KBM-7 (cell line): ENCODE results near the gene UGT1A10.
"Not testable (repeated sequence)": the region's sequence is repeated elsewhere in the genome, so short reads cannot be mapped to it uniquely, and the experiment has no call there.

Experiments
- DNase-seq: peaks from one replicate; pipeline ENCODE4 v3.0.0-alpha.2; 2015
- in situ Hi-C: fragments of 300-500 bp; cut with MboI; formaldehyde crosslinking; loops from 2 replicates; pipeline ENCODE4 v1.14.3; 2020; ENCODE audit warnings: low sequenced_read_pairs, low pct_unique_long_range_greater_than_20kb, mixed read lengths

UGT1A10 gene

DNA sequence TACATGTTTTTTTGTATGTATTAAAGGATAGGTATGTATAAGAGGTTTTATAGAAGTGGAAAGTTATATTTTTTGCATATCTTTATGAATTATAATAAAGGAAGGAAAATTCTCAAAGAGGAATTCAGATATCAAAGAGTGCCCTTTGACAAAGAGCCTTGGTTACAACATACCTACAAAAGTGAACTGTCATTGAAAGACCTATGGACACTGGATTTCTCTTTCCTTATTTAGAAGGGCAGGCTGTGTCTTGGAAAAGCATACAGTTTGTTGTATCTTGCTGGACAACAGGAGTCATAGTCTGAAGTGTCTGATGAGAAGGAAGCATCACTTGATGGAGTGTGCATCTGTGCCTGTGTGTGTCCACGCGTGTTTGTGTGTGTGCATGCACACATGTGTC lies 15.2 kb downstream of the UGT1A10 start:
- in situ Hi-C loops = no loop called here
- DNase-seq = no peak

DNA sequence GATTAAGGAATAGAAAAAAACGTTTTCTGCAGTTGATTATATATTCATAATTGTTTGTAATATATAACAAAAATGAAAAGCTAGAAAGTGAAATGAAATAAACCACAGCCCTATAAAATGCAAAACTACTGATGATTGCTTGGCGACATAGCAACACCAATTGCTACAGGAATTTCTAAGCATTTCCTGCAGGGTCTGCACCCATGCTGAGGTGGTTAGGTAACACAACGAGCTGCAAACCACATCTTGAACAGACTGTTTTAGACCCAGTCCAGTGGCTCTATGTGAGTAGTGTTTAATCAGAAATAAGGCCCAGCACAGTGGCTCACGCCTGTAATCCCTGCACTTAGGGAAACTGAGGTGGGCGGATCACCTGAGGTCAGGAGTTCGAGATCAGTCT lies 18.3 kb downstream of the UGT1A10 start:
- in situ Hi-C loops = no loop called here
- no peak for DNase-seq

DNA sequence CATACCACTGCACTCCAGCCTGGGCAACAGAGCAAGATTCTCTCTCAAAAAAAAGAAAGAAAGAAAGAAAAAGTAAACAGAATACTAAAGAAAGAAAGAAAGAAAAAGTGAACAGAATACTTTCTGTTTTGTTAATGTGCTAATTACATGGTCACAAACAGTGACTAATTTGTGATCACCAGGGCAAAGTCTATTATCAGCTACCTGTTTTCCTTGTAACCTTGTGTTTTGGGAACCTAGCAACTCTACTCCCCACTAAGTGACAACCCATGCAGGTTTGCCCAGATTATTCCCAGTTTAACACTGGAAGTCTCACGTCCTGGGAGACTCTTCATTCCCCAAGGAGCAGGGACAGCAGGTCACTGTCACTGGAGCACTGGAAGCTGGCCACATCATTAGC lies 18.8 kb downstream of the UGT1A10 start:
- in situ Hi-C loops = no loop called here

DNA sequence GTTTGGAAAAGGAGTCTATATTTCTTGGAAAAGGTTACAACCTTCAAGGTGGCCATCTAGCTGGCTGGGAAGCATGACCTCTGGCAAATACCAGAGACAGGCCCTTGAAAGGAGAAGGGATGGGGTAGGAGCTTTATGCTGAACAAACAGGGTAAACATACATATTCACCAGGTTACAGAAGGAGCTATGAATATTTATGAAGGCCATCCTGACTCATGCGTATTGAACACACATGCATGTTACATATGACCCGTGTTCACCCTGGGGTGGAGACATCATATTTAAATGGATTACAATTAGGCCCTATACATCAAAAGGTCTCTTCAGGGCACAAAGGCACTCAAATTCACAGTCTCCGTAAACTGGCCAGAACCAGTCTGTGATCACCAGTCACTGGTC lies 19.7 kb downstream of the UGT1A10 start:
- DNase-seq, in situ Hi-C loops: not testable (repeated sequence)

More for the DNA sequence above, 18.8 kb downstream of the UGT1A10 start:
- no peak for DNase-seq

DNA sequence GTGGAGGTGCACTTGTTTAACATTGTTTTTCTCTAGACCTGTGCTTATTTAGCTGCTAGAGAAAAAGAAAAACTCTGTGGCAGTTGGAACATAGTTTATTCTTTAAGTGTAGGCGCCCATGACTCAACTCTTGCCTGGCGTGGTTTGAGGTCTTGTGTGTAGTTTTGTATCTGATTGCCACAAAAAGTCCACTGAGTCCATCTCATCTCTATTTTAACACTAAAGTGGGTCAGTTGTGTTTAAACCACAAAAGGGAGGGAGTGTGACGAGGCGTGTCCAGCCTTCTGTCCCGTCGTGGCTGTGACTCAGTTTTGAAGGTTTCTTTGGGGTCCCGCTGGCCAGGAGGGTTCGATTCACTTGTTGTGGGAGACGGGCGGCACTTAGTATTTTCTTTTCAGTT lies 20.2 kb downstream of the UGT1A10 start:
- in situ Hi-C loops = no loop called here

DNA sequence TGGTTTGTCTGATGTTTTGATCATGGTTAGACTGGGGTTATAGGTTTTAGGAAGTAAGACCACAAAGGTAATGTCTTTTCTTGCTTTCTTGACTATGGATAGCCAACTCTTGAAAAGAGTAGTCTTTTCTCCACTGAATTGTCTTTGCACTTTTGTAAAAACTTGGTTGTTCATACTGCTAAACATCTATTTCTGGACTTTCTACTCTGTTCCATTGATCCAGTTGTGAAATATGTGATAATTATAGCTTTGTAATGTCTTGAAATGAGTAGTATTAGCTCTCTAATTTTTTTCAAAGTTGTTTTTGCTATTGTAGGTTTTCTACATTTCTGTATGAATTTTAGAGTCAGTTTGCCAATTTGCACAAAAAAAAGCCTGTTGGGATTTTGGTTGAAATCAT lies 22.4 kb downstream of the UGT1A10 start:
- in situ Hi-C loops = no loop called here
- no peak for DNase-seq

More for the DNA sequence above, 20.2 kb downstream of the UGT1A10 start:
- DNase-seq = no peak

DNA sequence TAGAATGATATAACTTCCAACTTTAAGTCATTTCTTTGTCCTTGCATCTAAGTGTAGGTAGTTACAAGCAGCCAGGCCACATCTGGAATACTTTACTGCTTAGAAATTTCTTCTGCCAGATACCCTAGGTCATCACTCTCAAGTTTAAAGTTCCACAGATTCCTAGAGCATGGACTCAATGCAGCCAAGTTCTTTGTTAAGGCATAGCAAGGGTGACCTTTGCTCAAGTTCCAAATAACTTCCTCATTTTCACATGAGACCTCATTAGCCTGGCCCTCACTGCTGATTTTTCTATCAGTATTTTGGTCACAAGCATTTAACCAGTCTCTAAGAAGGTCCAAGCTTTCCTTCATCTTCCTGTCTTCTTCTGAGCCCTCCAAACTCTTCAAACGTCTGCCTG lies 27.7 kb downstream of the UGT1A10 start:
- in situ Hi-C loops = no loop called here

DNA sequence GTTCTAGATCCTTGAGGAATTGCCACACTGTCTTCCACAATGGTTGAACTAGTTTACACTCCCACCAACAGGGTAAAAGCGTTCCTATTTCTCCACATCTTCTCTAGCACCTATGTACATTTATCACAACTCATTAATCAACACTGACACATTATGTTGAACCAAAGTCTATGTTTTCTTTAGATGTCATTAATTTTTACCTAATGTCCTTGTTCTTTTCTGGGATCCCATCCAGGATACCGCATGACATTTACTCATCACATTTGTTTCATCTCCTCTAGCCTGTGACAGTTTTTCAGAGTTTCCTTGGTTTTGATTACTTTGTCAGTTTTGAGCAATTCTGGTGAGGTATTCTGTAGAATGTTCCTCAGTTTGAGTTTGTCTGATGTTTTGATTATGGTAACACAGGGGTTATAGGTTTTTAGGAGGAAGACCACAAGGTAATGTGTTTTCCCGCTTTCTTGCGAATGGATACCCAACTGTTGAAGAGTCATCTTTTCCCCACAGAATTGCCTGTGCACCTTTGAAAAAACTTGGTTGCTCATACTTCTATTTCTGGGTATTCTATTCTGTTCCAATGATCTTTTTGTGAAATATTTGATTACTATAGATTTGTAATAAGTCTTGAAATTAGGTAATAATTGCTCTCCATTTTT lies 32.5 kb downstream of the UGT1A10 start:
- in situ Hi-C loops = no loop called here
- DNase-seq = no peak

More for the DNA sequence above, 27.7 kb downstream of the UGT1A10 start:
- no peak for DNase-seq

DNA sequence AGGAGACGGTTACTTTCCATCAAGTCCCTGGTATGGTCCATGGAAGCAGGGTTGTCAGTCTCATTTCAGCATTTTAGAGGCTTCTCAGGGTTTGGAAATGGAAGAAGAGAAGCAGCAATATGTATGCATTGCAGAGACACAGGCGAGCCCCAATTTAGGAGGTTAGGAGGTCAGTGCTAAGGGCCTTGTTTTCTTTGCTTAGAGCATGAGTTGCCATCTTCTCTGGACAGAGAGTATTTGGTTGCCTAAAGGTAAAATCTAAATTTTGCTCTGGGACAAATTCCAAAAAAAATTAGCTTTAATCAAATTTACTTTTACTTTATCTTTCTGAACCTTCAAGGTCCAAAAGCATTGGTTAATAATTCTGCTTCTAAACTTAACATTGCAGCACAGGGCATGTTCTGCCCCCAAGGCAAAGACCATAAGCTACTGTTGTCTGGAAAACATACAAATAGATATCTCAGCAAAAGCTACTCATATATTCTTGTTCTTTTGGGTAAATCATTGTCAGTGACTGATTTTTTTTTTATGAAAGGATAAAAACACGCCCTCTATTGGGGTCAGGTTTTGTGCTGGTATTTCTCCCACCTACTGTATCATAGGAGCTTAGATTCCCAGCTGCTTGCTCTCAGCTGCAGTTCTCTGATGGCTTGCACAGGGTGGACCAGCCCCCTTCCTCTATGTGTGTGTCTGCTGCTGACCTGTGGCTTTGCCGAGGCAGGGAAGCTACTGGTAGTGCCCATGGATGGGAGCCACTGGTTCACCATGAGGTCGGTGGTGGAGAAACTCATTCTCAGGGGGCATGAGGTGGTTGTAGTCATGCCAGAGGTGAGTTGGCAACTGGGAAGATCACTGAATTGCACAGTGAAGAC lies 35.3 kb downstream of the UGT1A10 start, which contains the start of gene UGT1A9:
UGT1A9 (plus strand) TSS at position 609 of the 872 bp plus-strand sequence; CDS start at position 646, 37 bp downstream.
- in situ Hi-C loops = no loop called here
- no peak for DNase-seq

DNA sequence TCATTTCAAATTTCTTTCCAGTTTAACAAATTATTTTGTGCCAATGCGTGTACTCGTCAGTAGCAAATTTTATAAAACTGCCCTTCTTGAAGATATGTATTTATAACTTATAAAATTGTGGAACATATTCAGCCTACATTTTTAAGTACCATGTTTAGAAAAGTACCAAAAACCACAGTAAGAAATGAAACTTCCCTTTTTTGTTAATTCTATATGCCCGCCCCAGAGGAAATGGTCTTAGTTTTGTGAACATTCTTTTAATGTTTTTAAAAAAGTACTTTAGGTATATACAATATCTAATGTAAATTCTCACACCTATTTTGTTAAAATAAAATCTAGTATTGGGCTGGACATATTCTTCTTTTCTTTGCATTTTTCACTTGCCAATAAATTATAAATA lies 36.6 kb downstream of the UGT1A10 start:
- in situ Hi-C loops = no loop called here
- no peak for DNase-seq

DNA sequence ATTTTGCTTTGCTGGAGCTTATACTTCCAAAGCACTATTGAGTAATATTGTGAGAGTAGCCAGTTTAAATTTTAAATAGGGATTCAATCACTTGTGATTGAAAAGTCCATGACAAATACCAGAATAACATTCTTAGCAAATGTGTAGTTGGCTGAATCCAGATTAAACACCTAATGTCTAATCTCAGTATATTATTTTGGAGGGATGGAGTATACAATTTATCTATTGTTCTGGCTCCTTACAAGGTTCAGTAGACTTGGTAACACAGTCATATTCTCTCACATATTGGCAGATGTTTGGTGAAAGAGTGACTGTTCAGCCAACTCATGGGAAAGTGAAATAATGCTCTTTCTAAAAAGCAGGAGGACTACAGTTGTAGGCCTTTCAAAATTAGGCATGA lies 37.6 kb downstream of the UGT1A10 start:
- DNase-seq = no peak
- in situ Hi-C loops = no loop called here

DNA sequence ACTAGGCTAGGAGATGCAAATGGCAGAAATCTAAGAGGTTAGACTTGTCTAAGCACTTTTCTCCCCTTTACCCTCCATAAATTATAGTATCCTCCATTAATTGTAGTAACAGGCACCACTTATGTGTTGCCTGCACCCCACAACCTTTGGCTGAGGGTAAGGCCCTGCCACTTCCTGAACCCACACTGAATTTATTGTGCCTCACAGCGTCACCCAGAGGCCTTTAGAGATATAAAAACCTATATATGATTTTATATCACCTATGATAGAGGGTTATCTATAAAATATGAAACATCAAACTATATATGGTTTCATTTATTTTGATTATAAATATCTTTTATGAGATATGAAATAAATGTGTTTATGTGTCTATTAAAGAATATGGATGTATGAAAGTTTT lies 38.1 kb downstream of the UGT1A10 start:
- DNase-seq = no peak
- in situ Hi-C loops = no loop called here

DNA sequence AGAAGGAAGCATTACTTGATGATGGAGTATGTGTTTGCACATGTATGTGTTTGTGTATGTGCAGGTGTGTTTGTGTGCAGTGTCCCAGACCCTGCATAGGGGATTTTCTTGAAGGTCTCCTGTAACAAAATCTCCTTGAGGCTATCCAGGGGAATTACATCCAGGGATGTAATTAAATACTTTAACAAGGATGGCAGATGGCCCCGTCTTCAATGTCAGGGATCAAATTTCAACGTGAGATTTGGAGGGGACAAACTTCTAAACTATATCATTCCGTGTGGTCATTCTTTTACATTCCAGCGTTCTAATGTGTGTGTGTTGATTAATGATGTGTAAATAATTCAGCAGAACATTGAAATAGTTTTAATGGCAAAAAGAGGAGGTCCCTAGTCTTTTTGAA lies 38.7 kb downstream of the UGT1A10 start:
- in situ Hi-C loops = no loop called here

DNA sequence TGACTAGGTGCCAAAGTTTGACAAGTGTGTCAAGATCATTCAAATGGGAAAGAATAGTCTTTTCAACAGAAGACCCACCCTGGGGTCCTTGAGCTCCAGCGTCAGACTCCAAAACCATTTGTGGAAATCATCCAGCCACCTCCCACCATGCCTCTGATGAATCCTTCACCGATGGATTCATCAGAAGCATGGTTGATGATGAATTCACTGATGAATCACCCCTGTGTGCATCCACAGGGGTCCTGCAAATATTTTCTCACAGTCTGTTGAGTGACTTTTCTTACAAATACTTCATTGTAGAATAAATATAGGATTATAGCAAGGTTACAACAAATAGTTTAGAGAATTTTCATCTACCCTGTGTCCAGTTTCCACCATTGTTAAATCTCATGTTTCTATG lies 39.8 kb downstream of the UGT1A10 start:
- DNase-seq = no peak
- in situ Hi-C loops = no loop called here

More for the DNA sequence above, 38.7 kb downstream of the UGT1A10 start:
- DNase-seq = no peak

DNA sequence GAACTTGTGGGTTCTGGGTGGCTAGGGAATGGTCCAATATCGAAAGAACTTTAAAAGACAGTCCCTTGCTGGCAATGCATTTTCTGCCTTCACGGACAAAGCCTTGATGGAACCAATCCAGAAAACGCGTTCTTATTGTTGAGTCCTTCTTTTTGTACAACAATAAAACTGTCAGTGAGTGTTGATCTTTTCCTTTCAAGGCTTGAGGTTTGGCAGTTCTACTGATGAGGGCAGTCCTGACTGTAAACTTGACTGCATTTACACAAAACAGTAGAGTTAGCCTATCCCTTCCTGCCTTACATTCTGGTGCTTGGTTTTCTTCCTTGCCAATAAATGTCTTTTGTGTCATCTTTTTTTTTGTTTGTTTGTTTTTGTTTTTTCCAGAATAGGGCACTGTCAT lies 42.9 kb downstream of the UGT1A10 start:
- in situ Hi-C loops = no loop called here
- DNase-seq = no peak

DNA sequence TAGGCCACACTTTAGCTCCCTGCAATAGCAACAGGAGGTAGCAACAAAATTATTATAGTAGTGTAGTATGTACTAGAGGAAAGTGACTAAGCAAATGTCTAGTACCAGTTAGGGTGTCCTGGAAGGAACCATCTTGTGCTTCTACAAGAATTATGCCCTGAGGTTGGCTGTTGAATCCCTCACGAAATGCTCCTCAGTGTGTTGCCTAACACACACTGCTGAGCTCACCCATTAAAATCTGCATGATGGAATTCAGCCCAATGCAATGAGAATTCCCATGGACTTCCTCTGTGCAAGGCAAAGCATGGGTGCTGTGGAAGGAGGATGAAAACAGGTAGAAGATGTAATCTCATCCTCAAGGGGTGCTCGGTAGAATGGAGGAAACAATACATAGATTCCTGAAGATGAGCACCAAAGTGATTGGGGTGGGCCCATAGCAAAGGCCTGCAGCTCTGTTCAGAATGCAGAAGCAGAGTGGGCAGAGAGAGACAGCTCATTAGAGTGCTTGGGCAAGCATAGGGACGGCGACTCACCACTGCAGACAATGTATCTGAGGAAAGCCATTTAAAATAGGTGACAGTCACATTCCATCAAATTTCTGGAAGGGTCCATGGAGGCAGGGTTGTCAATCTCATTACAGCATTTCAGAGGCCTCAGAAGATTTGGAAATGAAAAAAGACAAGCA lies 44.3 kb downstream of the UGT1A10 start:
- no peak for DNase-seq
- in situ Hi-C loops = no loop called here

DNA sequence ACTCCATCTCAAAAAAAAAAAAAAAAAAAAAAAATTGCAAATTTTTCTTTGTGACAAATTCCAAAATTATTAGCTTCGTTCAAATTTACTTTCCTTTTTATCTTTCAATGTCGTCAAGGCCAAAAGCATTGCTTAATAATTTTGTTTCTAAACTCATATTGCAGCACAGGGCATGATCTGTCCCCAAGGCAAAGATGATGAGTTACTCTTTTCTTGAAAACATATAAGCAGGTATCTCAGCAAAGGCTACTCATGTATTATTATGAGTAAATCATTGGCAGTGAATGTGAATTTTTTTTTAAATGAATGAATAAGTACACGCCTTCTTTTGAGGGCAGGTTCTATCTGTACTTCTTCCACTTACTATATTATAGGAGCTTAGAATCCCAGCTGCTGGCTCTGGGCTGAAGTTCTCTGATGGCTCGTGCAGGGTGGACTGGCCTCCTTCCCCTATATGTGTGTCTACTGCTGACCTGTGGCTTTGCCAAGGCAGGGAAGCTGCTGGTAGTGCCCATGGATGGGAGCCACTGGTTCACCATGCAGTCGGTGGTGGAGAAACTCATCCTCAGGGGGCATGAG lies 45.4 kb downstream of the UGT1A10 start, which contains the start of gene UGT1A7:
UGT1A7 (plus strand) TSS at position 381 of the 579 bp plus-strand sequence; CDS start at position 418, 37 bp downstream.
- in situ Hi-C loops = no loop called here

DNA sequence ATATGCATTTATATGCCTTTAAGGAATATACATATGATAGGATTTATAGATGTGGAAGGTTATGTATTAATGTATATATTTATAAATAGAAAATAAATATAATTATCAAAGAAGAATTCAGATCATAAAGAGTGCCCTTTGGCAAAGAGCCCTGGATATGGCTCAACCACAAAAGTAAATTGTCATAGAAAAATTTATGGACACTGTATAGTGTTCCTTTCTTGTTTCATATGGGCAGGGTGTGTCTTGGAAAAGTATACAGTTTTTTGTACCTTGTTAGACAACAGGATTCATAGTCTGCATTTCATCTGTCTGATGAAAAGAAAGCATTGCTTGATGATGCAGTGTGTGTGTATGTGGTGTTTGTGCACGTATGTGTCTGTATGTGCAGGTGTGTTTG lies 48.4 kb downstream of the UGT1A10 start:
- in situ Hi-C loops = no loop called here
- no peak for DNase-seq

More for the DNA sequence above, 45.4 kb downstream of the UGT1A10 start, which contains the start of gene UGT1A7:
- no peak for DNase-seq

DNA sequence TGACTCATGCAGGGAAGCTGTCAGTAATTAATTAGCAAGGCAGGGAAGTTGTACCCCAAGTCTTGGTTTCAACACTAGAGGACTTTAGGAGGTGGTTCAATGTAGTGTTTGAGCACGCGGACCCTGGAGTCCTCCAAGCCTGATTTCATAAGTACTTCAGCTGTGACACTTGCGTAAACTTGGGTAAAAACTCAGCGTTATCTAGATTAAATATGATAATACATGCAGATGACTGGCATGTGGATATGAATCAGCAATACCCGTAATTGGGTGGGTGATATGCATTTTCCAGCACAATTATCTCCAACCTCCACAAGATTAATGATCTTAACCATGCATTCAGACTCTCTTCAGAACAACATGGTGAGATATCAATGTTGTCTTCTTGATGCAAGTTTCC lies 50.7 kb downstream of the UGT1A10 start:
- no peak for DNase-seq
- in situ Hi-C loops = no loop called here
